Naive thymus-derived CD4-positive, alpha-beta T cell (primary cell): ENCODE results near the gene DNAJC5. TPM values are rescaled to one million over a fixed set of nuclear protein-coding genes. Genes with fewer than 3 reads are reported as not detected.
"Not testable (repeated sequence)": the region's sequence is repeated elsewhere in the genome, so short reads cannot be mapped to it uniquely, and the experiment has no call there.

Experiments
- ATAC-seq: fragments of 150-1000 bp; cut with Tn5 transposase; 2 replicates; pipeline ENCODE4 v1.10.0; 2021; ENCODE audit warnings: mild to moderate bottlenecking, moderate library complexity
- CTCF ChIA-PET: fragments of 350-600 bp; sonication (Branson Sonifier 250); formaldehyde crosslinking; loops from one replicate; lab custom pipeline; 2021; ENCODE audit warnings: antibody characterized with exemption; lab: Charles Lee
- POLR2A ChIA-PET: fragments of 350-600 bp; sonication (Branson Sonifier 250); formaldehyde crosslinking; loops from one replicate; lab custom pipeline; 2021; ENCODE audit warnings: antibody characterized with exemption, inconsistent platforms; lab: Charles Lee
- DNase-seq, 9 donors: peaks; one replicate each; pipeline versions ENCODE4 v3.0.0 to v3.0.0-alpha.2; 2020 to 2022; ENCODE audit warnings: mixed read lengths in 1 of 9
- H3K27ac ChIP-seq: one replicate; pipeline ENCODE4 v1.7.0; 2013; ENCODE audit warnings: mild to moderate bottlenecking, low read depth, low read length, moderate library complexity
- H3K27me3 ChIP-seq, 2 donors: one replicate each; pipeline ENCODE4 v1.7.0; 2013; ENCODE audit warnings: low read length in 2 of 2, mild to moderate bottlenecking in 2 of 2, moderate library complexity in 2 of 2; ENCODE audit not compliant: control insufficient read depth in 2 of 2, insufficient read depth in 2 of 2
- H3K36me3 ChIP-seq, 3 experiments: 1 replicate in 2 of 3; 2 replicates in 1 of 3; pipeline ENCODE4 v1.7.0; 2013; ENCODE audit warnings: low read length in 3 of 3, mild to moderate bottlenecking in 3 of 3, moderate library complexity in 1 of 3; ENCODE audit not compliant: insufficient read depth in 3 of 3, control insufficient read depth in 2 of 3
- H3K4me1 ChIP-seq, 2 donors: one replicate each; pipeline ENCODE4 v1.7.0; 2013; ENCODE audit warnings: low read length in 2 of 2, mild to moderate bottlenecking in 2 of 2, moderate library complexity in 1 of 2; ENCODE audit not compliant: control insufficient read depth in 2 of 2, insufficient read depth in 2 of 2
- H3K4me3 ChIP-seq: 2 replicates; pipeline ENCODE4 v1.7.0; 2013; ENCODE audit warnings: mild to moderate bottlenecking, low read length
- H3K9me3 ChIP-seq, 3 experiments: 1 replicate in 2 of 3; 2 replicates in 1 of 3; pipeline ENCODE4 v1.7.0; 2013; ENCODE audit warnings: low read length in 3 of 3; ENCODE audit not compliant: control insufficient read depth in 2 of 3
- H3K27ac Mint-ChIP-seq, 9 donors: one replicate each; pipeline ENCODE4 v1.8.0; 2020 to 2022; ENCODE audit warnings: mixed read lengths in 9 of 9, mild to moderate bottlenecking in 8 of 9, moderate library complexity in 5 of 9, inconsistent platforms in 2 of 9
- H3K27me3 Mint-ChIP-seq, 5 donors: one replicate each; pipeline ENCODE4 v1.8.0; 2021 to 2022; ENCODE audit warnings: mixed read lengths in 5 of 5, mild to moderate bottlenecking in 1 of 5
- H3K36me3 Mint-ChIP-seq, 5 donors: one replicate each; pipeline ENCODE4 v1.8.0; 2020 to 2022; ENCODE audit warnings: mixed read lengths in 5 of 5, mild to moderate bottlenecking in 3 of 5, inconsistent platforms in 1 of 5
- H3K4me1 Mint-ChIP-seq, 7 donors: one replicate each; pipeline ENCODE4 v1.8.0; 2020 to 2022; ENCODE audit warnings: mixed read lengths in 7 of 7, mild to moderate bottlenecking in 3 of 7, inconsistent platforms in 1 of 7
- H3K4me3 Mint-ChIP-seq, 10 donors: one replicate each; pipeline ENCODE4 v1.8.0; 2020 to 2022; ENCODE audit warnings: mild to moderate bottlenecking in 10 of 10, mixed read lengths in 10 of 10, moderate library complexity in 6 of 10, inconsistent platforms in 2 of 10
- H3K9me3 Mint-ChIP-seq, 11 donors: one replicate each; pipeline ENCODE4 v1.8.0; 2020 to 2022; ENCODE audit warnings: mixed read lengths in 11 of 11, mild to moderate bottlenecking in 4 of 11, inconsistent platforms in 1 of 11, moderate library complexity in 1 of 11
- intact Hi-C, 2 donors: fragments of 100-400 bp; cut with micrococcal nuclease; formaldehyde crosslinking; loops; one replicate each; pipeline ENCODE4 v1.15.1; 2023
- polyA plus RNA-seq, 2 donors: library from polyadenylated mRNA; unstranded; fragments of 300-500 nt; fragmentation: Illumina TruSeq; gene quantifications; one replicate each; pipeline ENCODE4 v1.2.3, GENCODE V29; 2021
- total RNA-seq, 6 experiments: library from RNA in 5 of 6; stranded (reverse) in 5 of 6; gene quantifications; 1 replicate in 5 of 6; 2 replicates in 1 of 6; pipeline ENCODE4 v1.2.3 and lab custom pipeline; 2021 to 2026

The DNAJC5 gene
- total and polyA plus RNA-seq, 7 experiments from 2014 or later: 7.5 to 56.8 (median 45.4) TPM

DNA sequence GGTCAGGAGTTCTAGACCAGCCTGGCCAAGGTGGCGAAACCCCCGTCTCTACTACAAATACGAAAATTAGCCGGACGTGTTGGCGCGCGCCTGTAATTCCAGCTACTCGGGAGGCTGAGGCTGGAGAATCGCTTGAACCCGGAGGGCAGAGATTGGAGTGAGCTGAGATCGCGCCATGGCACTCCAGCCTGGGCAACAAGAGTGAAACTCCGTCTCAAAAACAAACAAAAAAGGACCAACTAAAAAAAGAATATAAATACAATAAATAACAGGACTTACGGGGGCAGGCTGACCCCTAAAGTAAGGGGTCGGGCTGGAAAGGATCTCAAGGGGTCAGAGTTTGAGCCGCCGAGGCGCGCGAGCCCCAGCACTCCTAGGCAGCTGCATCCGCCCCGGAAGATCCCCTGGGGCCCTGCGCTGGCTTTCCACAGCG is 30.4 kb upstream of the DNAJC5 start:
- intact Hi-C loops: loop anchor here (1.0 to 10.0 kb wide), 12 partner anchors 37 to 430 kb away; partner anchors contain the start of genes ARFRP1 (in 2 of the 2), TCEA2 (in 2 of the 2), LIME1 (in 1 of the 2) and RTEL1 (in 1 of the 2)
- H3K4me1 ChIP-seq: peaks cover 11 to 14% of the 10 kb centered on the region in 2 donors
- H3K27ac Mint-ChIP-seq: peak overlapping the region; percentile 91 to 99 (median 97)
- peaks cover 27 to 42% (median 36%) of the 10 kb centered on the region in 7 donors for H3K4me1 Mint-ChIP-seq
- H3K4me3 ChIP-seq: peak overlapping the region; percentile 74
- ATAC-seq: no peak
- no peaks in the 10 kb centered on the region for H3K27me3 Mint-ChIP-seq
- peak overlapping the region; percentile 88 to 100 (median 98) for H3K4me3 Mint-ChIP-seq
- H3K36me3 Mint-ChIP-seq: peaks cover 6 to 23% (median 13%) of the 10 kb centered on the region in 5 donors
- H3K9me3 ChIP-seq: no peaks in the 10 kb centered on the region
- ChIA-PET CTCF (interaction anchor here (0.9 to 2.5 kb wide), 8 partner anchors 11 to 328 kb away, joined by 3 to 7 read pairs (median 3); partner anchors contain the start of genes ARFRP1, LIME1 and ZGPAT), POLR2A (interaction anchor here (0.6 to 3.2 kb wide), 18 partner anchors 9 to 343 kb away, joined by 3 to 15 read pairs (median 5); partner anchors contain the start of genes ARFRP1, LIME1, PPDPF and RTEL1)
- no peaks in the 10 kb centered on the region for H3K9me3 Mint-ChIP-seq
- no peaks in the 10 kb centered on the region for H3K27me3 ChIP-seq
- peaks cover 0 to 24% (median 7%) of the 10 kb centered on the region in 3 experiments for H3K36me3 ChIP-seq
- DNase-seq: peak in 3 of 9 donors; percentile 17 to 55 (median 44)
- H3K27ac ChIP-seq: peak overlapping the region; percentile 84

DNA sequence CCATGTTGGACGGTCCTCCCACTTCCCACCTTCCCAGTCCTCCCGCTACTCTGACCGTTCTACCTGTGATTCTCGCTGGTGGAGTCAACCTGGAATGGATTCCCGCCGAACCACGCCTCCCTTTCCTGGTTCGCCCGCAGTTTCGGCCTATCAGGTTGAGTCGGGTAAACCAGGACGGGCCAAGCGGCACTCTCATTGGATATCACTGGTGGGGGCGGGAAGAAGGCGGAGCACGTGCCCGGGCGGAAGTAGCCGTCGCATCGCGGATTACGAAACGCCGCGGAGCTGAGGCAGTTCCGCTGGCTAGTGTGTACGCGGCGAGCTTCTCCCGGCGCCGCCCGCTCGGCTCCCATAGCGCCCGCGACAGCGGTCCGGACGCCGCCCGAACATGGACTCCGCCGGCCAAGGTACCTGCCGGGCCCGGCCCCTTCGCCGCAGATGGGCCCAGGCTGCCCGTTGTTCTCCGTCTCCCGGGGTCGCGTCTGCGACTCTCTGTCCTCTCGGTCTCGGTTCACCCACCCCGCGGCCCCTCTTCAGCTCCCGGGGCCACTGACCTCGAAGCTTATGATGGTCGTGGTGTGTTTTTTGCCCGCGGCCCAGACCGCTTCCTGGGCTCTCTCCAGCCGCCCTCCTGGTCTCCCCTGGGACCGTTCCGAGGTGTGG is 29.8 kb upstream of the DNAJC5 start, which contains the start of gene TPD52L2:
Gene TPD52L2 (plus strand): TSS at position 293 of the 663 bp plus-strand sequence. CDS start 96 bp downstream, at position 389.
- Mint-ChIP-seq H3K4me1 (peaks cover 27 to 42% (median 36%) of the 10 kb centered on the region in 7 donors), H3K27me3 (no peaks in the 10 kb centered on the region), H3K9me3 (no peaks in the 10 kb centered on the region), H3K27ac (peak within 1 kb of the TSS; percentile 91 to 99 (median 97)), H3K4me3 (peak within 1 kb of the TSS; percentile 88 to 100 (median 98)), H3K36me3 (peaks cover 7 to 24% (median 15%) of the 10 kb centered on the region in 5 donors)
- CTCF ChIA-PET: interaction anchor here (0.6 to 2.5 kb wide), 10 partner anchors 11 to 250 kb away, joined by 3 to 7 read pairs (median 3); partner anchors contain the start of genes ARFRP1, LIME1, RTEL1 and ZGPAT
- POLR2A ChIA-PET: interaction anchor here (0.6 to 3.2 kb wide), 23 partner anchors 10 to 344 kb away, joined by 3 to 15 read pairs (median 5); partner anchors contain the start of genes ARFRP1, LIME1, PPDPF and RGS19
- peak within 1 kb of the TSS; percentile 74 for H3K4me3 ChIP-seq
- H3K4me1 ChIP-seq: peaks cover 11 to 14% of the 10 kb centered on the region in 2 donors
- no peaks in the 10 kb centered on the region for H3K27me3 ChIP-seq
- H3K27ac ChIP-seq: peak within 1 kb of the TSS; percentile 84
- DNase-seq (peak; percentile 86 to 98 (median 96)), ATAC-seq (peak; percentile 91)
- intact Hi-C loops: loop anchor here (1.0 to 10.0 kb wide), 19 partner anchors 29 to 430 kb away; partner anchors contain the start of genes ARFRP1 (in 2 of the 2), LIME1 (in 2 of the 2), PRPF6 (in 2 of the 2) and RTEL1 (in 2 of the 2)
- no peaks in the 10 kb centered on the region for H3K9me3 ChIP-seq
- peaks cover 3 to 30% (median 9%) of the 10 kb centered on the region in 3 experiments for H3K36me3 ChIP-seq

DNA sequence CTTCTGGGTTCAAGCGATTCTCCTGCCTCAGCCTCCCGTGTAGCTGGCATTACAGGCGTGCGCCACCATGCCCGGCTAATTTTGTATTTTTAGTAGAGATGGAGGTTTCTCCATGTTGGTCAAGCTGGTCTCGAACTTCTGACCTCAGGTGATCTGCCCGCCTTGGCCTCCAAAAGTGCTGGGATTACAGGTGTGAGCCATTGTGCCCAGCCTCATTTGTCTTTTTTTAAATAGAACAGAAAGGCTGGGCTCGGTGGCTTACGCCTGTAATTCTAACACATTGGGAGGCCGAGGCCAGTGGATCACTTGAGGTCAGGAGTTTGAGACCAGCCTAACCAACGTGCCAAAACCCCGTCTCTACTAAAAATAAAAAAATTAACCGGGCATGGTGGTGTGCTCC is 27.9 kb upstream of the DNAJC5 start:
- Mint-ChIP-seq H3K4me3 (peak overlapping the region in 8 of 10 donors; percentile 13 to 97 (median 70)), H3K27ac (peak overlapping the region in 2 of 9 donors; percentile 18 to 28), H3K36me3 (peaks cover 7 to 16% (median 10%) of the 10 kb centered on the region in 5 donors), H3K4me1 (peaks cover 27 to 42% (median 36%) of the 10 kb centered on the region in 7 donors)
- intact Hi-C loops: loop anchor here (10.0 kb wide), 3 partner anchors 132 to 432 kb away; partner anchors contain the start of genes LIME1 (in 1 of the 2), SLC2A4RG (in 1 of the 2) and TCEA2 (in 1 of the 2)
- POLR2A ChIA-PET: interaction anchor here (0.6 to 3.2 kb wide), 3 partner anchors 14 to 172 kb away, joined by 3 to 15 read pairs (median 4); partner anchors contain the start of gene SAMD10
- H3K27ac ChIP-seq, H3K9me3 Mint-ChIP-seq, H3K4me3 ChIP-seq, H3K27me3 ChIP-seq, CTCF ChIA-PET, DNase-seq, H3K9me3 ChIP-seq, H3K27me3 Mint-ChIP-seq, ATAC-seq: not testable (repeated sequence)
- H3K4me1 ChIP-seq: peaks cover 11 to 14% of the 10 kb centered on the region in 2 donors
- H3K36me3 ChIP-seq: peaks cover 5 to 38% (median 9%) of the 10 kb centered on the region in 3 experiments

DNA sequence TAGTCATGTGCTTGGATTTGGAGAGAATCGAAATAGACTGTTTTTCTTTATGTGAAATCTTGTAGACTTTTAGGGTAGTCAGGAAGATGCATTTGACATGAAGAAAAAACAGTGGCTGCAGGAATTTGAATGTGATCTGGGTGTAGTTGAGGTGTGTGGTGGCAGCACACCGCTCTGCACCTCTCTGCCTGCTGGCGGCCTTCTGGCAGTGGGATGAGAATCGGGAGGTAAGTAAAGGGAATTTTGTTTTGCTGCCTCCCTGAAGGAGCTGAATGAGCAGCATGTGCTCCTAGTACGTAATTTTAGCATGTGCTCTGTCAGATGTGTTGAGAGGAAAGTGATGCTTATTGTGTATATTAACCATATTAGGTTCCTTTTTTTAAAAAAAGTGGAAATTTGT is 26.7 kb upstream of the DNAJC5 start:
- POLR2A ChIA-PET: no interaction called here
- Histone ChIP-seq H3K36me3 (peaks cover 5 to 39% (median 9%) of the 10 kb centered on the region in 3 experiments), H3K27ac (no peak overlapping the region), H3K9me3 (no peaks in the 10 kb centered on the region), H3K4me1 (peaks cover 10 to 12% of the 10 kb centered on the region in 2 donors), H3K27me3 (no peaks in the 10 kb centered on the region), H3K4me3 (no peak overlapping the region)
- no peak for ATAC-seq
- peaks cover 5 to 17% (median 12%) of the 10 kb centered on the region in 5 donors for H3K36me3 Mint-ChIP-seq
- intact Hi-C loops: loop anchor here (10.0 kb wide), 3 partner anchors 133 to 433 kb away; partner anchors contain the start of genes LIME1 (in 1 of the 2), SLC2A4RG (in 1 of the 2) and TCEA2 (in 1 of the 2)
- no peaks in the 10 kb centered on the region for H3K27me3 Mint-ChIP-seq
- no peaks in the 10 kb centered on the region for H3K9me3 Mint-ChIP-seq
- H3K27ac Mint-ChIP-seq: peak overlapping the region in 2 of 9 donors; percentile 34
- peak overlapping the region in 3 of 10 donors; percentile 29 to 50 (median 39) for H3K4me3 Mint-ChIP-seq
- DNase-seq: no peak
- H3K4me1 Mint-ChIP-seq: peaks cover 23 to 39% (median 32%) of the 10 kb centered on the region in 7 donors
- CTCF ChIA-PET: no interaction called here

DNA sequence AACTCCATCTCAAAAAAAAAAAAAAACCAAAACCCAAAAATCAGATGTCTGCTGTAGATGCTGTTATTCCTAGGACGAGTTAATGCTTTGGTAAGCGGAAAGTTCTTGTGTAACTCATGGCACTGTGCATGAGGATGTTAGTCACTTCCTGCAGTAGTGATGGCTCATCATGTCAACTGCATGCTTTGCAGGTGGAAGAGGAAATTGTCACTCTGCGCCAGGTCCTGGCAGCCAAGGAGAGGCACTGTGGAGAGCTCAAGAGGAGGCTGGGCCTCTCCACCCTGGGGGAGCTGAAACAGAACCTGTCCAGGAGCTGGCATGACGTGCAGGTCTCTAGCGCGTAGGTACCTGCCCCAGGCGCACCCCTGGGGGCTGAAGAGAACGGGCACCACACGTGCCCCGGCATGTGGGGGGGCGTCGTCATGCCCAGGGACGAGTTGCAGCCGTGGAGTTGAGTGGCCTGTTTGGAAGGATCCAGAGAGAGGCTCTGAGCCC is 21.4 kb upstream of the DNAJC5 start:
- Mint-ChIP-seq H3K27me3 (no peaks in the 10 kb centered on the region), H3K27ac (peak overlapping the region in 1 of 9 donors; percentile 85), H3K4me3 (peak overlapping the region in 1 of 10 donors; percentile 35), H3K9me3 (no peaks in the 10 kb centered on the region), H3K36me3 (peaks cover 10 to 37% (median 17%) of the 10 kb centered on the region in 5 donors), H3K4me1 (peaks cover 3 to 14% (median 6%) of the 10 kb centered on the region in 7 donors)
- ChIA-PET POLR2A (interaction anchor here (2.8 kb wide), 1 partner anchor 9 kb away, joined by 11 read pairs; the partner anchor contains the start of gene TPD52L2), CTCF (interaction anchor here (0.6 kb wide), 1 partner anchor 1094 kb away, joined by 4 read pairs; no protein-coding TSS in a partner anchor)
- no peaks in the 10 kb centered on the region for H3K4me1 ChIP-seq
- peak in 1 of 9 donors; percentile 45 for DNase-seq
- peak; percentile 88 for ATAC-seq
- no peak overlapping the region for H3K4me3 ChIP-seq
- H3K27me3 ChIP-seq: no peaks in the 10 kb centered on the region
- H3K36me3 ChIP-seq: peaks cover 9 to 80% (median 18%) of the 10 kb centered on the region in 3 experiments
- no peak overlapping the region for H3K27ac ChIP-seq
- H3K9me3 ChIP-seq: no peaks in the 10 kb centered on the region
- intact Hi-C loops: no loop called here
